GM12801 (cell line): ENCODE data around the gene THAP5.

Source experiments
- CTCF ChIP-seq: IDR thresholded peaks from one replicate; pipeline ENCODE4 v1.5.1; 2011; ENCODE audit warnings: control low read depth; ENCODE audit not compliant: insufficient read length; ENCODE audit errors: extremely low read depth

THAP5 gene

GRCh38 chr7:108581655-108582491 lies 12.4 kb upstream of the THAP5 start:
- TF ChIP-seq CTCF = no peak

GRCh38 chr7:108580298-108580697 lies 10.8 kb upstream of the THAP5 start:
- no peak for TF ChIP-seq CTCF

- TF ChIP-seq CTCF = no peak
These were observed 9.4 kb upstream of the THAP5 start for GRCh38 chr7:108578937-108579336.

- no peak for TF ChIP-seq CTCF
These were observed 6.6 kb upstream of the THAP5 start for GRCh38 chr7:108576116-108576515.

GRCh38 chr7:108575156-108575555 lies 5.7 kb upstream of the THAP5 start:
- TF ChIP-seq CTCF = no peak

GRCh38 chr7:108572480-108572879 lies 3.0 kb upstream of the THAP5 start:
- no peak for TF ChIP-seq CTCF

- no peak for TF ChIP-seq CTCF
These were observed 745 bp upstream of the THAP5 start for GRCh38 chr7:108570146-108570755.
